HG03521 (cell line): Measurements from ENCODE around the gene CENPT.
A peak's percentile ranks its signal among the peaks of the same experiment; 100 is the strongest.

ENCODE experiments used
- ATAC-seq: cut with Tn5 transposase; IDR thresholded peaks from one replicate; pipeline ENCODE4 v1.9.1; 2021; ENCODE audit warnings: mild to moderate bottlenecking, moderate library complexity; ENCODE audit not compliant: unreplicated experiment

The CENPT gene, protein sequence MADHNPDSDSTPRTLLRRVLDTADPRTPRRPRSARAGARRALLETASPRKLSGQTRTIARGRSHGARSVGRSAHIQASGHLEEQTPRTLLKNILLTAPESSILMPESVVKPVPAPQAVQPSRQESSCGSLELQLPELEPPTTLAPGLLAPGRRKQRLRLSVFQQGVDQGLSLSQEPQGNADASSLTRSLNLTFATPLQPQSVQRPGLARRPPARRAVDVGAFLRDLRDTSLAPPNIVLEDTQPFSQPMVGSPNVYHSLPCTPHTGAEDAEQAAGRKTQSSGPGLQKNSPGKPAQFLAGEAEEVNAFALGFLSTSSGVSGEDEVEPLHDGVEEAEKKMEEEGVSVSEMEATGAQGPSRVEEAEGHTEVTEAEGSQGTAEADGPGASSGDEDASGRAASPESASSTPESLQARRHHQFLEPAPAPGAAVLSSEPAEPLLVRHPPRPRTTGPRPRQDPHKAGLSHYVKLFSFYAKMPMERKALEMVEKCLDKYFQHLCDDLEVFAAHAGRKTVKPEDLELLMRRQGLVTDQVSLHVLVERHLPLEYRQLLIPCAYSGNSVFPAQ

DNA sequence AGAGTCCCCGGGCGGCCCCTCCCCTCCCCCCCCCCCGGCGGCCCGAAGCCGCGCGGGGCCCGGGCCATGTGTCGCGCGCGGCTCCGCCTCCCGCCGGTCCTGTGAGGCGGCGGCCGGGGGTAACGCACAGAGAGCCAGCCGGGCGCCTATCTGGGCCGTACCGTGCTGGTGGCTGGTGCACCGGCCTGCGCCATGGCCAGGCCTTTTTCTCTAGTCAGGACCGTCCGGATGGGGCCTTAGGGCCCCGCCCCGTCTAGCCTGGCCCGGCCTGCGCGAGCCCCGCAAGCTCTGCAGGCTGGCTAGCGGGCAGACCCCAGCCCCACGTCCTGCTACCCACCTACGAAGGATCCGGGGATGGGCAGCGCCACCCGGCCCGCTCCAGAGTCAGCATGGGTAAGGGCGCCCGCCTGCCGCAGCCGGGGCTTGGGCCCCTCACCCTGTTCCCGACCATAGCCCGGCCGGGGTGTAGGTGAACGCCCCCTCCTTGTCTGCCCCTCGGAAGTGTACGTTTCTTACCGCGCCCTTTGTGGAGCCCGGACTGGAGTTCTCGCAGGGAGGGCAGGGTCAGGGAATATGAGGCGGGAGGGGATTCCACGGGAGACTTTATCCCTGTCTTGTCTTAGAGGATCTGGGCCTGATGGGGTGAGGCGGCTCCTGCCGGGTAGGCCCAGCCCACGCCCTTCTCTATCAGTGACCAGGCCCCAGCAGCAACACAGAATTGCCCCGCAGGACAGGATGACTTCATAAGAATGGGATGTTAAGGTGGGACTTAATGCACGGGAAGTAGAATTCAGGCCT lies at the start of gene CENPT:
TSS of gene CENPT (minus strand) at position 630 of the 798 bp plus-strand sequence. CDS start 13,834 bp downstream, outside the sequence.
- ATAC-seq: peak; percentile 37

DNA sequence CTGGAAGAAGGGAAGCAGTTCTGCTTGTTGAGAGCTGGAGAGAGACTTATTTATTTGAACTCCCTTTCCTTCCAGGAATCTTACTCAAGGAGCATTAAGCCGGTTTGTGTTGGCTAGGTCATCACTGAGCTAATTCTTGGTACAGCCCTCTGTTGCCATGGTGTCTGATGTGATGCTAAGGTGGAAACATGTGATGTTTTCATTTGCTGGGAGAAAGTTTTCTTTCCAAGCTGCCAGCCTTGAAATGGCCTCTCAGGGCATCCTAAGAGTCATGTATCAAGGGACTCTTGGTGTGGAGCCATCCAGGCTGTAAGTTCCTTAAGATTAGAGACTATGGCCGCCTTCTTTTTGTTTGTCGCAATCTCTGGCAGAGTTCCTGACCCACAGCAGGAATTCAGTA lies 49.7 kb upstream of the CENPT start:
- no peak for ATAC-seq

DNA sequence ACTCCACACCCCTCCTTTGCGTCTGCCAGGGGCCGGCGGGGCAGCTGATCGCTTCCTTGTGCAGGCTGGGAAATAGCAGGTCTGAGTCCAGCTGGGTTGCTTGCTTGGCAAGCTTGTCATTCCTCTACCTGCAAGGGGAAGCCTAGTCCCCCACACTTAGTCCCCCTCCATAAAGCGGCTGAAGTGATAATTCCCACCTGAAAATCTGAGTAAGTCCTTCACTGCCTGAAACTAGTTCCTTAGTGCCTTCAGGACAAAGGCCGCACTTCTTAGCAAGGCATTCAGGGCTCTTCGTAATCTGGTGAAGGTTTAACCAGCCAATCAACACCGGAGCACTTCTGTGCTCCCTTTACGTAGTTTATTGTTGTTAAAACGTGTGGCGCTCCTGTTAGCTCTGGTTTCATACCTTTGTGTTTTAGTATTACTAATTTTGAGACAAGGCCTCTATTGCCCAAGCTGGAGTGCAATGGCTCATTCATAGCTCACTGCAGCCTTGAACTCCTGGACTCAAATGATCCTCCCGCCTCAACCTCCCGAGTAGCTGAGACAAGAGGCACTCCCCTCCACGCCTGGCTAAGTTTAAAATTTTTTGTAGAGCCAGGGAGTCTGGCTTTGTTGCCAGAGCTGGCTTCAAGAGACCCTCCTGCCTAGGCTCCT lies 46.4 kb upstream of the CENPT start:
- no peak for ATAC-seq

DNA sequence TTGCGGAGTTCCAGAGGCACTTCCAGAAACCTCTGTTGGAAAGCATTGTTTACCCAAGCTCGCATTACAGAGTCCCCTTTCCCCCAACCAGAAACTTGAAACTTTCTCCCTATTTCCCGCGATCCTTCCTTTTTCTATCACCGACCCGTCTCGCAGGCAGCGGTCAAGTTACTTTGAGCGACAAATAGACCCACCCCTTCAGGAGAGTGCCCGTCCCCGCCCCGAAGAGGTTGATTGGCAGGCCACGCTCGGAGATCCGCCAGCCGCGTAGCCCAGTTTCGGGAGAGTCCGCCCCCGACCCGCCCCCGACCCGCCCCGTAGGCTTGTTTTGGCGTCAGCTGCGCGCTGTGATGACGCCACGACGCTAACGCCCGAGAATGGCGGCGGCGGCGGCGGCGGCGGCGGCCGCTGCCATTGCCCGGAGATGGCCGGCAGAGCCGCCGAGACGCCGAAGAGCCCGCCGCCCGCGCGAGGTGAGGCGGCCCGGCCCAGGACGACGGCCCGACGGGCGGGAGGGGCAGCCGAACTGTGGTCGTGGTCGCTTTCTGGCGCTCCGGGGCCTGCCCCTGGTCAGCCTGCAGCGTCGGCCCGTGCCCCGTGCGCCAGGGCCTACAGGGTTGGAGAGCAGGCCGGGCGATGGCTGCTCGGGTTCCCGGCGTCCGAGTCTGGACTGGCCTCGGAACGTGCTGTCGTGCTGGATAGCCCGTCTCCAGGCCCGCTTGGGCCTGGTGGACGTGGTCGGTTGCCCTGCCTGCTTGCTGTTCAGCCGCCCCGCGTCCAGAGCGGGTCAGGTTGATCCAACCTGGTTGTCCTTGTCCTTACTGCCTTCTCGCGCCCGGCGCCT lies 45.6 kb upstream of the CENPT start, which contains the start of gene PSKH1:
TSS of gene PSKH1 (plus strand) at position 356 of the 844 bp plus-strand sequence. CDS start 15,496 bp downstream, outside the sequence.
- ATAC-seq: peak; percentile 92

DNA sequence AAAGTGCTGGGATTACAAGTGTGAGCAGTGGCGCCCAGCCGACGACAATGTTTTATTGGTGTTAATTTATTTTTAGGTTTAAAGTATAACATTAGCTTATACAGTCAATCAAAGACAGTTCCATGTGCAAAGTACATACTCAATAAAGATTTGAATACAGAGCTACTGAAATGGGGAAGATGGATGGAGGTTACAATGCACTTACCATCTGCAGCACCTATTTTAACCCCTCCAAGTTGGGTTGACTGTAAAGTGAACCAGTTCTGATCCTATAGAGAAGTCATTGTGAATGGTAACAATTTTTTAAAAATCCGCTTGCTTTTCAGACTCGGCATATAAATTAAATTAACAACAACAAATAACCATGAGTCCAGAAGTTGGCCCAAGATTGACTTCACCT lies 44.9 kb upstream of the CENPT start:
- ATAC-seq: no peak

DNA sequence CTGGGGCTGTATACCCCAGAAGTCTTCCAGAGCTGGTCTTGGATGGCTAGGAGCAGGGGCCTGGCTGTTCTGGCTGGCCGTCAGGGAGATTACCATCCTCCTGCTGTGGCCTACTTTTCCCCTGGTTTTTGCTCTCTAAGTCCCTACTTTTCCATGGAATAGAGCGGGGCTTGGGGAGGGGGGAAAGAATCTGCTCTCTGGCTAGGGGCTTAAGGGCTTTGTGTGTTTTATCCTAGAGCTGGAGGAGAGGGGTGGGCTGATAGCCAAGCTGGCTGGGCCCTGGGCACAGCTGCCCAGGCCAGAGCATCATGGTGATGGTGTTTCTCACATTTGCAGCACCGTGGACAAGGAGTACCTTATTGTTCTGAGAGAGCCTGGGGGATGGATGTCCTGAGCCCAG lies 40.8 kb upstream of the CENPT start:
- ATAC-seq: no peak

DNA sequence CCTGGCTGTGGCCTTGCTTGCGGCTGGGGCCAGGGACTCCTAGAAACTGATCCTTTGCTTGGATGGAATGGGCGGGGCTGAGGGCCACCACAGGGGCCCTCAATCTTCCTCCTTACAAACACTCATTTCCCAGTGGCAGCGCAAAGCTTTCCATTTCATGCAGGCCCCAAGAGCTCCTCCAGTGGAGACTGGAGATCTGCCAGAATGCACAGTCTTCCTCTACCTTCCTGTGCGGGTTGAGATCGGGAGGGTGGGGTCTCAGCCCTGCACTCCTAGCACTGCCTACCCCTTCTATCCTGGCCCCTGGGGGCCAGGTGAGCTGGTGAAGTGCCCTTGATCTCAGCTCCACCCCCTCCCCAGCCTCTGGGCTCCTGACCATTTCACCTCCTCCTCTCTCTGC lies 38.9 kb upstream of the CENPT start:
- no peak for ATAC-seq

DNA sequence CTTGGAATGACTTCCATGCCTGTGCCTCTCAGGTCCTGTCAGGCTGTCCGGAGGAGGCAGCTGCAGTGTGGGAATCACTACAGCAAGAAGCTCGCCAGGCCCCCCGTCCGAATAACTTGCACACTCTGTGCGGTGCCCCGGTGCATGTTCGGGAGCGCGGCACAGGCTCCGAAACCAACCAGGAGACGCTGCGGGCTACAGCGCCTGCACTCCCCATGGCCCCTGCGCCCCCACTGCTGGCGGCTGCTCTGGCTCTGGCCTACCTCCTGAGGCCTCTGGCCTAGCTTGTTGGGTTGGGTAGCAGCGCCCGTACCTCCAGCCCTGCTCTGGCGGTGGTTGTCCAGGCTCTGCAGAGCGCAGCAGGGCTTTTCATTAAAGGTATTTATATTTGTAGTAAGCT lies 38.5 kb upstream of the CENPT start:
- no peak for ATAC-seq

DNA sequence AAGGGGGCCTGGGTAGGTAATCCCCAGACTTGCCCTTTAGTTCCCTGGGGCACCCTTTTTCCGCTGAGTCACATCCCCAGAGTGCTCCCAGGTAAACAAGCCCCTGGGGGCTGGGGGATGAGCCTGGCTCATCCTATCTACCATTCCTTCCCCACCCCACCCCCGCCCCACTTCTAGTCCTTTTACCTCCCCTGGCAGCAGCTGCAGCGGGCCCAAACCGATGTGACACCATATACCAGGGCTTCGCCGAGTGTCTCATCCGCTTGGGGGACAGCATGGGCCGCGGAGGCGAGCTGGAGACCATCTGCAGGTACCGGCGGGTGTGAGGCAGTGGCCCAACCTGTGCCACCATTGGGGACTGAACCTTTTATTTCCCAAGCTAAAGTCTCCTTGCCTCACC lies 38.1 kb upstream of the CENPT start:
- no peak for ATAC-seq

DNA sequence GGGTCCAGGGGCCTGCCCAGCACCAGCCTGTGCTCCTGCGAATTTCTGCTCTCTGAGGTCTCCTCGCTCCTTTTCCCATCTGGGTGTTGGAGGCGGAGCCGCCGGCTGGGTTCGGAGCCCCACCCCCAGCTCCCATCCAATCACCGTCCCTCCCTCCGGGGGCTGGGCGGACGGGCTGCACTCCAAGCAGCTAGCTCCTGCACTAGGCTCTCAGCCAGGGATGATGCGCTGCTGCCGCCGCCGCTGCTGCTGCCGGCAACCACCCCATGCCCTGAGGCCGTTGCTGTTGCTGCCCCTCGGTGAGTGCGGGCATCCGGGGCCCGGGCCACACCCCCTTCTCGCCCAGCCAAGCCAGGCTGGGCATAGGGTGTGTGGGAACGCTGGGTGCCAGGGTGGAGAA lies 37.2 kb upstream of the CENPT start, which contains the start of gene NRN1L:
TSS of gene NRN1L (plus strand) at position 202 of the 400 bp plus-strand sequence. CDS start at position 221, 19 bp downstream.
- ATAC-seq: no peak

DNA sequence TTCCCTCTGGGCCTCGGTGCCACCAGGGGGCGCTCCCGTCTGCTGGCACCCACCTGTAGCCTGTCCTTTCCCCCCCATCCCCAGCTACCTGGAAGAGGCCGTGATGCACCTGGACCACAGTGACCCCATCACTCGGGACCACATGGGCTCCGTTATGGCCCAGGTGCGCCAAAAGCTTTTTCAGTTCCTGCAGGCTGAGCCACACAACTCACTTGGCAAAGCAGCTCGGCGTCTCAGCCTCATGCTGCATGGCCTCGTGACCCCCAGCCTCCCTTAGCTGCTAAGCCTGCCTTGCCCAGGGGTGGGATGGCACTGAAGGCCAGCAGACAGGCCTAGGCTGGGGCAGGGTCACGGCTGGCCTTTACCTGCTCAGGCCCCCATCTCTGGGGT lies 36.4 kb upstream of the CENPT start:
- ATAC-seq: no peak

DNA sequence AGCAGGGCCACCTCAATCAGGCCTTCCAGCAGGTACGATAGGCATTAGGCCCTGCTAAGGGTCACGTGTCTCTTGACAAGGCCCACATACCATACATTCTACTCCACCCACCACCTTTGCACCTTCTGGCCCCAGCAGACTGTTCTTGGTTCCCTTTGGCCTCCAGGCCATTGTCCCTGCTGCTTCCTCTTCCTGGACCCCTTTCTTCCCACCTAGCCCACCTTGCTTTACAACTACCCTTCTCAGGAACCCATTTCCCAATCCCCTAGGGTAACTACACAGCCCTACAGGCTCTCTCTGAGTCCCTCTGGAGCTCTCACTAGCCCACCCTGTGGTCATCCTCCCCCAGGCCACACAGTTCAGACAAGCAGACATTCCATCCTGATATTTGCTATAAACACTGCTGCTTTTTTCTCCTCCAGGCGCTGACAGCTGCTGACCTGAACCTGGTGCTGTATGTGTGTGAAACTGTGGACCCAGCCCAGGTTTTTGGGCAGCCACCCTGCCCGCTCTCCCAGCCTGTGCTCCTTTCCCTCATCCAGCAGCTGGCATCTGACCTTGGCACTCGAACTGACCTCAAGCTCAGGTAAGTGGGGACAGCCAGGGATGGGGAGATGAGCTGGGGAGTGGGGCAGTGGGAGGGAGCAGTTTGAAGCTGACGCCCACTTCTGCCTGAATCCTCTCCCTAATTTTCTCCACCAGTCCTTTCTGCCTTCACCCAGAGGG lies 35.8 kb upstream of the CENPT start:
- no peak for ATAC-seq

DNA sequence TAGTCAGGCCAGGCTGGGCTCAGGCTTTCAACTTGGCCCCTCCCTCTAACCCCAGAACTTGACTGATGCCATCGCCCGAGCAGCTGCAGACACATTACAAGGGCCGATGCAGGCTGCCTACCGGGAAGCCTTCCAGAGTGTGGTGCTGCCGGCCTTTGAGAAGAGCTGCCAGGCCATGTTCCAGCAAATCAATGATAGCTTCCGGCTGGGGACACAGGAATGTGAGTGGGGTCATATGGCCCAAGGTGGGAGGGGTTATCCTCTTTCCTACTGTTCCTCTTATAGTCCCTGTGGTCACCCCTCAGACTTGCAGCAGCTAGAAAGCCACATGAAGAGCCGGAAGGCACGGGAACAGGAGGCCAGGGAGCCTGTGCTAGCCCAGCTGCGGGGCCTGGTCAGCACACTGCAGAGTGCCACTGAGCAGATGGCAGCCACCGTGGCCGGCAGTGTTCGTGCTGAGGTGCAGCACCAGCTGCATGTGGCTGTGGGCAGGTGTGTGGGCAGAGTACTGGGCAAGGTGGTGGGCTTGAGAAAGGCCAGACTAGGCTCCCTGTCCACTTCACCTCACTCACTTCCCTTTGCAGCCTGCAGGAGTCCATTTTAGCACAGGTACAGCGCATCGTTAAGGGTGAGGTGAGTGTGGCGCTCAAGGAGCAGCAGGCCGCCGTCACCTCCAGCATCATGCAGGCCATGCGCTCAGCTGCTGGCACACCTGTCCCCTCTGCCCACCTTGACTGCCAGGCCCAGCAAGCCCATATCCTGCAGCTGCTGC lies 35.1 kb upstream of the CENPT start:
- no peak for ATAC-seq

DNA sequence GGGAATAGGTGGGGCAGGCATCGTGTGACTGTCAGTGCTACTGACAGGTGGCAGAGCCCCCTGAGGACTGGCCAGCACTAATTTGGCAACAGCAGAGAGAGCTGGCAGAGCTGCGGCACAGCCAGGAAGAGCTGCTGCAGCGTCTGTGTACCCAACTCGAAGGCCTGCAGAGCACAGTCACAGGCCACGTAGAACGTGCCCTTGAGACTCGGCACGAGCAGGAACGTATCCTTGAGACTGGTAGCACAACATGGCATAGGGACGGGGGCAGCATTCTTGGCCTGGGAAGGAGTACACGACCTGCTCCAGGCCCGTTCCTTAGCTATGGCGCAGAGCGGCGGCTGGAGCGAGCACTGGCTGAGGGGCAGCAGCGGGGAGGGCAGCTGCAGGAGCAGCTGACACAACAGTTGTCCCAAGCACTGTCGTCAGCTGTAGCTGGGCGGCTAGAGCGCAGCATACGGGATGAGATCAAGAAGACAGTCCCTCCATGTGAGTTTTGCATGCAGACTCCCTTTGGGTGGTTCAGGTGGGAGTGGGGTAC lies 34.2 kb upstream of the CENPT start:
- ATAC-seq: no peak

DNA sequence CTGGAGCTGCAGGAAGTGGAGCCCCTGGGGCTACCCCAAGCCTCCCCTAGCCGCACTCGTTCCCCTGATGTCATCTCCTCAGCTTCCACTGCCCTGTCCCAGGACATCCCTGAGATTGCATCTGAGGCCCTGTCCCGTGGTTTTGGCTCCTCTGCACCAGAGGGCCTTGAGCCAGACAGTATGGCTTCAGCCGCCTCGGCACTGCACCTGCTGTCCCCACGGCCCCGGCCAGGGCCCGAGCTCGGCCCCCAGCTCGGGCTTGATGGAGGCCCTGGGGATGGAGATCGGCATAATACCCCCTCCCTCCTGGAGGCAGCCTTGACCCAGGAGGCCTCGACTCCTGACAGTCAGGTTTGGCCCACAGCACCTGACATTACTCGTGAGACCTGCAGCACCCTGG lies 33.1 kb upstream of the CENPT start:
- ATAC-seq: no peak

DNA sequence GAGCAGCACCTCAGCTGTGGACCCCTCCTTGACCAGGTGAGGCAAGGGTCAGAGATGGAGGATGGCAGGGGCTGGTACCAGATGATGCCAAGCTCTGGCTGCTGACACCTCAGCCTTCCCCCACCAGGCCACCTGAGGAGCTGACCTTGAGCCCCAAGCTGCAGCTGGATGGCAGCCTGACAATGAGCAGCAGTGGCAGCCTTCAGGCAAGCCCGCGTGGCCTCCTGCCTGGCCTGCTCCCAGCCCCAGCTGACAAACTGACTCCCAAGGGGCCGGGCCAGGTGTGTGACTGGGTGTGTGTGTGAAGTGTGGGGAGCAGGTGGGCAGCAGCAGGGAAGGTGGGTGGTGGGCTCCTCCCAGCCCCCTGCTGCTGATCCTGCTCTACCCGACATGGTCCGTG lies 32.4 kb upstream of the CENPT start:
- no peak for ATAC-seq

DNA sequence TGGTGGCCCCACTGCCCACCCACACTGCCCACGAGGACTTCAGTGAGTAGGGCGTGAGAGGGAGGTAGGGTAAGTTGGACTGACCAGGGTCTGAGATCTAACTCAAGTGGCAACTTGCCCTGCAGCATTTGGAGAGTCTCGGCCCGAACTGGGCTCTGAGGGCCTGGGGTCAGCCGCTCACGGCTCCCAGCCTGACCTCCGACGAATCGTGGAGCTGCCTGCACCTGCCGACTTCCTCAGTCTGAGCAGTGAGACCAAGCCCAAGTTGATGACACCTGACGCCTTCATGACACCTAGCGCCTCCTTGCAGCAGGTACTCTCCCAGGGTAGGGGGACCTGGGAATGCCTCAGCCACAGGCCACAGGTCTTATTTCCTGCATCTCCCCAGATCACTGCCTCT lies 32.0 kb upstream of the CENPT start:
- no peak for ATAC-seq

DNA sequence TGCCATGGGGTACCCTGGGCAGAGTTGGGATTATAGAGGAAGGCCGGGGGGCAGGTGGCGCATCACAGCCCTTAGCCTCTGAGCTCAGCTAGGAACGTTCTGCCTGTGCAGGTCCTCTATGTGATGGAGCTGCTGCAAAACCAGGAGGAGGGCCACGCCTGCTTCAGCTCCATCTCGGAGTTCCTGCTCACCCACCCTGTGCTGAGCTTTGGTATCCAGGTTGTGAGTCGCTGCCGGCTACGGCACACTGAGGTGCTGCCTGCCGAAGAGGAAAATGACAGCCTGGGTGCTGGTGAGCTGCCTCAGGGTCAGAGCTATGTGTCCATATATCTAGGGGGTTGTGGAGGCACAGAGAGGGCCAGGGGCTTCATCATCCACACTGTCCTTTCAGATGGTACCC lies 31.4 kb upstream of the CENPT start:
- no peak for ATAC-seq

DNA sequence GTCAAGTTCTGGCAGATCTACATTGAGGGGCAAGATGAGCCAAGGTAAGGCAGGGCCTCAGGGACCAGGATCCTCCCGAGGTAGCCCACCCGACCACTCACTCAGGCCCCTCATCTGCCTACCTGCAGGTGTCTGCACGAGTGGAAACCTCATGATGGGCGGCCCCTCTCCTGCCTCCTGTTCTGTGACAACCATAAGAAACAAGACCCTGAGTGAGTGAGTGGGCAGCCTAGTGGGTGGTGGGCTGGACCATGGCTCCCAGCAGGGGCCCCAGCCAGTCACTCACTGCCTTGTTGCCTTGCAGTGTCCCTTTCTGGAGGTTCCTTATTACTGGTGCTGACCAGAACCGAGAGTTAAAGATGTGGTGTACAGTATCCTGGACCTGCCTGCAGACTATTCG lies 30.7 kb upstream of the CENPT start:
- ATAC-seq: no peak
